ENCODE data around the gene EIF4G3. TPM values are rescaled to one million over a fixed set of nuclear protein-coding genes. Genes with fewer than 3 reads are reported as not detected.

The EIF4G3 gene
- polyA plus RNA-seq, 3 donors = 5.1 to 34.2 (median 5.8) TPM

DNA sequence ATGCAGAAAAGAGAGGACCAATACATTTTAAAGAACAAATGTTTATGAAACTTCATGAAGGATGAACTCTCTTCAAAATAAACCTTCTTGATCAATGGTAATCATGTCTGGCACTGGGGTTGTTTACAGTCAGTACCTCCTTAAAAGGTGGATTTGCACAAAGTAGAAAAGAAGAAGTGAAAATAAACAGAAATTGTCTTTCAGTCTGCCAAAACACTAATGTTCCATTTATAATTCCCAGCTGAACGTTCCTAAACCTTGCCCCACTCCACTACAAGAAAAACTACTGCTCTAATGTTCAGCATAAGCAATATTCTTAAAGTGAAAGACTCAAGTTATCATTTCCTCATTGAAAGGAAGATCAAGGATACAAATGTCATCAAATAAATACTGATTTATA, 86.2 kb downstream of the EIF4G3 start:
- H3K4me1 Mint-ChIP-seq = peaks cover 33% of the 10 kb centered on the region
- peak overlapping the region; percentile 92 to 99 (median 95) for H3K27ac Mint-ChIP-seq
- peaks cover 33 to 42% of the 10 kb centered on the region in 2 donors for H3K36me3 Mint-ChIP-seq
- H3K9me3 Mint-ChIP-seq = peaks cover 0 to 7% (median 2%) of the 10 kb centered on the region in 7 donors
- Histone ChIP-seq H3K4me1 (ENCODE audit: control insufficient read depth in 1 of 2, insufficient read depth in 2 of 2, low read length in 2 of 2) (peaks cover 25 to 32% of the 10 kb centered on the region in 2 donors), H4K20me1 (ENCODE audit: insufficient read depth, low read length) (peaks cover 10% of the 10 kb centered on the region), H3K9me3 (replicated peaks in 1 of 2; ENCODE audit: control insufficient read depth in 1 of 2, insufficient read depth in 1 of 2, low read length in 2 of 2) (no peaks in the 10 kb centered on the region), H3K4me2 (replicated peaks; ENCODE audit: extremely low read depth, low read length, poor library complexity, severe bottlenecking) (peak overlapping the region; percentile 53), H3K36me3 (replicated peaks in 1 of 2; ENCODE audit: control insufficient read depth in 1 of 2, insufficient read depth in 2 of 2, low read length in 2 of 2) (peaks cover 14 to 25% of the 10 kb centered on the region in 2 donors), H3K27ac (ENCODE audit: low read depth in 1 of 2, low read length in 2 of 2) (peak overlapping the region in 1 of 2 donors; percentile 72), H3K9ac (ENCODE audit: insufficient read depth, low read length, poor library complexity, severe bottlenecking) (no peak overlapping the region), H3K27me3 (ENCODE audit: control insufficient read depth in 2 of 2, insufficient read depth in 2 of 2, low read length in 2 of 2) (no peaks in the 10 kb centered on the region), H3K4me3 (replicated peaks in 1 of 3; ENCODE audit: low read depth in 2 of 3, low read length in 3 of 3) (peak overlapping the region in 1 of 3 experiments; percentile 0), H2AFZ (ENCODE audit: insufficient read depth, low read depth, low read length, poor library complexity, severe bottlenecking) (no peak overlapping the region), H3K79me2 (ENCODE audit: insufficient read depth, low read length) (peaks cover 15% of the 10 kb centered on the region)
- DNase-seq = peak in 2 of 3 donors; percentile 13 to 21
- peak overlapping the region in 1 of 2 donors; percentile 73 for H3K4me3 Mint-ChIP-seq
- 0% methylated on average over 1 of the region's 1 CpG for WGBS (ENCODE audit: insufficient coverage)
- TF ChIP-seq, protein P1, sequence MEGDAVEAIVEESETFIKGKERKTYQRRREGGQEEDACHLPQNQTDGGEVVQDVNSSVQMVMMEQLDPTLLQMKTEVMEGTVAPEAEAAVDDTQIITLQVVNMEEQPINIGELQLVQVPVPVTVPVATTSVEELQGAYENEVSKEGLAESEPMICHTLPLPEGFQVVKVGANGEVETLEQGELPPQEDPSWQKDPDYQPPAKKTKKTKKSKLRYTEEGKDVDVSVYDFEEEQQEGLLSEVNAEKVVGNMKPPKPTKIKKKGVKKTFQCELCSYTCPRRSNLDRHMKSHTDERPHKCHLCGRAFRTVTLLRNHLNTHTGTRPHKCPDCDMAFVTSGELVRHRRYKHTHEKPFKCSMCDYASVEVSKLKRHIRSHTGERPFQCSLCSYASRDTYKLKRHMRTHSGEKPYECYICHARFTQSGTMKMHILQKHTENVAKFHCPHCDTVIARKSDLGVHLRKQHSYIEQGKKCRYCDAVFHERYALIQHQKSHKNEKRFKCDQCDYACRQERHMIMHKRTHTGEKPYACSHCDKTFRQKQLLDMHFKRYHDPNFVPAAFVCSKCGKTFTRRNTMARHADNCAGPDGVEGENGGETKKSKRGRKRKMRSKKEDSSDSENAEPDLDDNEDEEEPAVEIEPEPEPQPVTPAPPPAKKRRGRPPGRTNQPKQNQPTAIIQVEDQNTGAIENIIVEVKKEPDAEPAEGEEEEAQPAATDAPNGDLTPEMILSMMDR (IDR thresholded peaks at IDR 0.05) = no peak
- no peaks in the 10 kb centered on the region for H3K27me3 Mint-ChIP-seq (ENCODE audit: low read depth in 3 of 3)
- intact Hi-C loops (cut with micrococcal nuclease) = no loop called here

- Histone ChIP-seq H2AFZ (ENCODE audit: insufficient read depth, low read depth, low read length, poor library complexity, severe bottlenecking) (no peak overlapping the region), H3K4me2 (replicated peaks; ENCODE audit: extremely low read depth, low read length, poor library complexity, severe bottlenecking) (no peak overlapping the region), H3K4me3 (replicated peaks in 1 of 3; ENCODE audit: low read depth in 2 of 3, low read length in 3 of 3) (no peak overlapping the region), H4K20me1 (ENCODE audit: insufficient read depth, low read length) (peaks cover 6% of the 10 kb centered on the region), H3K79me2 (ENCODE audit: insufficient read depth, low read length) (peaks cover 10% of the 10 kb centered on the region), H3K27me3 (ENCODE audit: control insufficient read depth in 2 of 2, insufficient read depth in 2 of 2, low read length in 2 of 2) (no peaks in the 10 kb centered on the region), H3K27ac (ENCODE audit: low read depth in 1 of 2, low read length in 2 of 2) (peak overlapping the region in 1 of 2 donors; percentile 72), H3K4me1 (ENCODE audit: control insufficient read depth in 1 of 2, insufficient read depth in 2 of 2, low read length in 2 of 2) (peaks cover 25 to 32% of the 10 kb centered on the region in 2 donors), H3K36me3 (replicated peaks in 1 of 2; ENCODE audit: control insufficient read depth in 1 of 2, insufficient read depth in 2 of 2, low read length in 2 of 2) (peaks cover 13 to 29% of the 10 kb centered on the region in 2 donors), H3K9me3 (replicated peaks in 1 of 2; ENCODE audit: control insufficient read depth in 1 of 2, insufficient read depth in 1 of 2, low read length in 2 of 2) (no peaks in the 10 kb centered on the region), H3K9ac (ENCODE audit: insufficient read depth, low read length, poor library complexity, severe bottlenecking) (no peak overlapping the region)
- no peak for DNase-seq
- Mint-ChIP-seq H3K27me3 (ENCODE audit: low read depth in 3 of 3) (no peaks in the 10 kb centered on the region), H3K27ac (peak overlapping the region; percentile 20 to 99 (median 78)), H3K4me1 (peaks cover 33% of the 10 kb centered on the region), H3K9me3 (peaks cover 0 to 7% (median 2%) of the 10 kb centered on the region in 7 donors), H3K36me3 (peaks cover 33 to 45% of the 10 kb centered on the region in 2 donors), H3K4me3 (no peak overlapping the region)
- TF ChIP-seq, protein P1 (IDR thresholded peaks at IDR 0.05) = no peak
- intact Hi-C loops (cut with micrococcal nuclease) = loop anchor here in 1 of 2 donors (10.0 kb wide), 1 partner anchor 65 kb away; no protein-coding TSS in a partner anchor
Measured at GRCh38 chr1:21089731-21090130, 87.0 kb downstream of the EIF4G3 start.
